Measurements from ENCODE around the gene ZNF429.

DNA sequence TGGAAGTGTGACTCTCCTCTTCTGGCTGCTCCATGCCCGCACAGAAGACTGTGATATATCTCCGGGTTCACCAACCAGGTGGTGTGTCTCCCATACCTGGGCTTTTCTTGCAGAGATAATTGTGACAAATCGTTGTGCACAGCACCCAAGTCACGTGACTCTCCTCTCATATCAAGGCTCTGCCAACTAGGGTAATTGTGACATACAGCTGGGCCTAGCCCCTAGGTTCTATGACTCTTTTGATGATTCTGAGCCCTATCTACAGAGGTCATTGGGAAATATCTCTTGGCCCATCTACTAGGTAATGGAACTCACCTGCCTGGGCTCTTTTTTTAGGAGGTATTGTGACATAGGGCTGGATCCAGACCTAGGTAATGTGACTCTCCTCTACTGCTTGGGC, 89.8 kb downstream of the ZNF429 start:
- TF ChIP-seq, protein P1, sequence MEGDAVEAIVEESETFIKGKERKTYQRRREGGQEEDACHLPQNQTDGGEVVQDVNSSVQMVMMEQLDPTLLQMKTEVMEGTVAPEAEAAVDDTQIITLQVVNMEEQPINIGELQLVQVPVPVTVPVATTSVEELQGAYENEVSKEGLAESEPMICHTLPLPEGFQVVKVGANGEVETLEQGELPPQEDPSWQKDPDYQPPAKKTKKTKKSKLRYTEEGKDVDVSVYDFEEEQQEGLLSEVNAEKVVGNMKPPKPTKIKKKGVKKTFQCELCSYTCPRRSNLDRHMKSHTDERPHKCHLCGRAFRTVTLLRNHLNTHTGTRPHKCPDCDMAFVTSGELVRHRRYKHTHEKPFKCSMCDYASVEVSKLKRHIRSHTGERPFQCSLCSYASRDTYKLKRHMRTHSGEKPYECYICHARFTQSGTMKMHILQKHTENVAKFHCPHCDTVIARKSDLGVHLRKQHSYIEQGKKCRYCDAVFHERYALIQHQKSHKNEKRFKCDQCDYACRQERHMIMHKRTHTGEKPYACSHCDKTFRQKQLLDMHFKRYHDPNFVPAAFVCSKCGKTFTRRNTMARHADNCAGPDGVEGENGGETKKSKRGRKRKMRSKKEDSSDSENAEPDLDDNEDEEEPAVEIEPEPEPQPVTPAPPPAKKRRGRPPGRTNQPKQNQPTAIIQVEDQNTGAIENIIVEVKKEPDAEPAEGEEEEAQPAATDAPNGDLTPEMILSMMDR (IDR thresholded peaks at IDR 0.05): no peak
- no peak for TF ChIP-seq POLR2A (IDR thresholded peaks at IDR 0.05)

Measured in adrenal gland (tissue), 5 donors.